Thyroid gland (tissue), 4 donors: ENCODE results near the gene GNMT. TPM values are rescaled to one million over a fixed set of nuclear protein-coding genes. Genes with fewer than 3 reads are reported as not detected.

Experiments used
- DNase-seq, 2 donors: peaks; one replicate each; pipeline ENCODE4 v3.0.0-alpha.2; 2019
- H3K27ac ChIP-seq, 3 donors: fragments of 200-600 bp; sonication (generic); 1 replicate in 2 of 3; 2 replicates in 1 of 3; pipeline ENCODE4 v1.5.1; 2016 to 2019; ENCODE audit warnings: mild to moderate bottlenecking in 1 of 3, moderate library complexity in 1 of 3
- H3K27me3 ChIP-seq: fragments of 200-600 bp; sonication (generic); one replicate; pipeline ENCODE4 v1.5.1; 2019
- H3K36me3 ChIP-seq, 2 donors: fragments of 200-600 bp; sonication (generic); one replicate each; pipeline ENCODE4 v1.5.1; 2016 to 2019
- H3K4me1 ChIP-seq, 2 donors: fragments of 200-600 bp; sonication (generic); one replicate each; pipeline ENCODE4 v1.5.1; 2017 to 2019
- H3K4me3 ChIP-seq, 3 donors: fragments of 200-600 bp; sonication (generic); replicated peaks in 1 of 3; 1 replicate in 2 of 3; 2 replicates in 1 of 3; pipeline ENCODE4 v1.5.1; 2016; ENCODE audit warnings: mild to moderate bottlenecking in 1 of 3
- H3K9me3 ChIP-seq: fragments of 200-600 bp; sonication (generic); one replicate; pipeline ENCODE4 v1.5.1; 2017
- POLR2A ChIP-seq, 2 donors: fragments of 450-650 bp; IDR thresholded peaks; one replicate each; pipeline ENCODE4 v1.6.1; 2017; ENCODE audit warnings: antibody characterized with exemption in 2 of 2, mild to moderate bottlenecking in 2 of 2, moderate library complexity in 1 of 2
- WGBS, 2 donors: methylation state at CpG; one replicate each; pipeline ENCODE4 v1.1.5; 2017; 5-methylcytosine and 5-hydroxymethylcytosine counted together
- intact Hi-C: fragments of 100-400 bp; cut with DNase I; formaldehyde crosslinking; loops from one replicate; pipeline ENCODE4 v1.15.1; 2023
- total RNA-seq, 4 donors: library from RNA; depleted of rRNA; stranded (reverse); fragments of >200 nt; gene quantifications; one replicate each; pipeline ENCODE4 v1.2.3, GENCODE V29; 2016
- TF ChIP-seq, protein P1 (sequence below), 6 experiments: fragments of 200-600 bp in 3 of 6; fragments of 450-650 bp in 3 of 6; sonication (generic) in 3 of 6; IDR thresholded peaks; one replicate each; pipeline ENCODE4 v1.5.1; 2016 to 2019; ENCODE audit warnings: antibody characterized with exemption in 6 of 6, mild to moderate bottlenecking in 2 of 6, inconsistent platforms in 1 of 6, moderate library complexity in 1 of 6

The GNMT gene
- total RNA-seq, 4 donors from 2014 or later: 0.98 to 7.5 (median 2.5) TPM

GRCh38 chr6:43011207-43011606 lies 50.7 kb downstream of the GNMT start:
- intact Hi-C loops: loop anchor here (10.0 kb wide), 1 partner anchor 106 kb away; no protein-coding TSS in a partner anchor
- no peaks in the 10 kb centered on the region for H3K27me3 ChIP-seq
- no peak for TF ChIP-seq POLR2A (IDR thresholded peaks at IDR 0.05)
- TF ChIP-seq, protein P1, sequence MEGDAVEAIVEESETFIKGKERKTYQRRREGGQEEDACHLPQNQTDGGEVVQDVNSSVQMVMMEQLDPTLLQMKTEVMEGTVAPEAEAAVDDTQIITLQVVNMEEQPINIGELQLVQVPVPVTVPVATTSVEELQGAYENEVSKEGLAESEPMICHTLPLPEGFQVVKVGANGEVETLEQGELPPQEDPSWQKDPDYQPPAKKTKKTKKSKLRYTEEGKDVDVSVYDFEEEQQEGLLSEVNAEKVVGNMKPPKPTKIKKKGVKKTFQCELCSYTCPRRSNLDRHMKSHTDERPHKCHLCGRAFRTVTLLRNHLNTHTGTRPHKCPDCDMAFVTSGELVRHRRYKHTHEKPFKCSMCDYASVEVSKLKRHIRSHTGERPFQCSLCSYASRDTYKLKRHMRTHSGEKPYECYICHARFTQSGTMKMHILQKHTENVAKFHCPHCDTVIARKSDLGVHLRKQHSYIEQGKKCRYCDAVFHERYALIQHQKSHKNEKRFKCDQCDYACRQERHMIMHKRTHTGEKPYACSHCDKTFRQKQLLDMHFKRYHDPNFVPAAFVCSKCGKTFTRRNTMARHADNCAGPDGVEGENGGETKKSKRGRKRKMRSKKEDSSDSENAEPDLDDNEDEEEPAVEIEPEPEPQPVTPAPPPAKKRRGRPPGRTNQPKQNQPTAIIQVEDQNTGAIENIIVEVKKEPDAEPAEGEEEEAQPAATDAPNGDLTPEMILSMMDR (IDR thresholded peaks at IDR 0.05): no peak
- H3K4me1 ChIP-seq: peaks cover 21 to 28% of the 10 kb centered on the region in 2 donors
- WGBS, 2 donors: 83 to 93% methylated on average over 6 of the region's 6 CpGs
- DNase-seq: no peak
- H3K9me3 ChIP-seq: no peaks in the 10 kb centered on the region
- no peak overlapping the region for H3K4me3 ChIP-seq
- H3K36me3 ChIP-seq: peaks cover 32 to 42% of the 10 kb centered on the region in 2 donors
- no peak overlapping the region for H3K27ac ChIP-seq

DNA sequence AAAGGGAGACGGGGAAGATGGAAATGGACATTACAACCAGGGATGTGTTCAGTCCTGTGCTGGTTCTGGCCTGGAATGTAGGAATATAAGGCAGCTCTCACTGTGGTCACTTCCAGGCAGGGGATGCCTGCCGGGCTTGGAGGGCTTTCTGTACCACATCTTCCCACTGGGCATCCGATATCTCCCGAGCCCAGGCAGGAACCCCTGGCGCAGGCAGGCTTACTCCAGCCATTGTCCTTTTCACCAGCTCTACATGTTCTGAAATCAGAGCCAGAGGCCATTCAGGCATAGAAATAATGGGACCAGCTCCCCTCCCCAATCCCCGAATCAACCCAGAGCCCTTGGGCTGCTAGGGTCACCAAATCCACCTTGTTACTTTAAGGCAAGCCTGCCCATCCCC lies 51.8 kb downstream of the GNMT start:
- 88 to 91% methylated on average over 6 of the region's 6 CpGs for WGBS, 2 donors
- H3K4me1 ChIP-seq: peaks cover 28 to 39% of the 10 kb centered on the region in 2 donors
- H3K4me3 ChIP-seq: no peak overlapping the region
- no peak overlapping the region for H3K27ac ChIP-seq
- no peaks in the 10 kb centered on the region for H3K9me3 ChIP-seq
- intact Hi-C loops: loop anchor here (10.0 kb wide), 1 partner anchor 108 kb away; no protein-coding TSS in a partner anchor
- no peak for TF ChIP-seq POLR2A (IDR thresholded peaks at IDR 0.05)
- TF ChIP-seq, protein P1 (IDR thresholded peaks at IDR 0.05): no peak
- peaks cover 26 to 33% of the 10 kb centered on the region in 2 donors for H3K36me3 ChIP-seq
- no peaks in the 10 kb centered on the region for H3K27me3 ChIP-seq
- DNase-seq: no peak

DNA sequence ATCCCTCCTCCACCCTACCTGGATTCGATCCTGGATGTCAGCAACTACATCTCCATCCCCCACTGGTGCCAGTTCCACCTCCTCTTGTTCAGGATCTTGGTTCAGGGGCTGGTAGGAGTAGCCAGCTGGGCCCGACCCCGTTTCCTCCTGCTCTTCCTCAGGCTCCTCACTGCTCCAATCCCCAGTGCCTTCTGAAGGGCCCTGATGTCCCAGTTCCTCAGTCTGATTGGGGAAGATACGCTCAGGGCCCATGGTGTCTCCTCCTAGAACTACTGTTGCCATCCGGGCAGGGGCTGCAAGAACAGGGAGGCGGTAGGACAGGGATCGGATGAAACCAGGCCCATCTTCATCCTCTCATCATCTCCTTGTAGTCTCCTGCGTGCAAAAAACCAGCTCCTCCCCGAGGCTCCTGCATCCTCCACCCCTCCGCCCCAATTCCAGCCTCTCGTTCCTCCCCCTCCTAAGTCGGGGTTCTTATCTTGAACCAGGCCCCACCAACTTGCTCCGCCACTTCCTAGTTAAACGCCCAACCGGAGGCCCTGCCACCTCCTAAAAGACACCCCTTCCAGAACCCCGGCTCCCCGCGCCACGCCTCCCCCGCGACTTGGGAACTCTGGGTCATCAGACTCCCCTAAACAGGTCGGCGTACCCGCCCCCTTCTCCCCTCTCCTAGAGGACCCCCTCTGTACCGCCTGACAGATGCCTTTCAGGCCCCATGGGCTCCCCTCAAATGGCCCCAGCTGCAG lies 52.7 kb downstream of the GNMT start:
- H3K27ac ChIP-seq: peak overlapping the region in 2 of 3 donors; percentile 67 to 69
- DNase-seq: no peak
- H3K4me1 ChIP-seq: peaks cover 28 to 39% of the 10 kb centered on the region in 2 donors
- H3K27me3 ChIP-seq: no peaks in the 10 kb centered on the region
- 2 to 4% methylated on average over 24 to 25 of the region's 25 CpGs for WGBS, 2 donors
- TF ChIP-seq, protein P1 (IDR thresholded peaks at IDR 0.05): no peak
- no peak for TF ChIP-seq POLR2A (IDR thresholded peaks at IDR 0.05)
- H3K36me3 ChIP-seq: peaks cover 22 to 27% of the 10 kb centered on the region in 2 donors
- H3K9me3 ChIP-seq: no peaks in the 10 kb centered on the region
- intact Hi-C loops: loop anchor here (10.0 kb wide), 1 partner anchor 108 kb away; no protein-coding TSS in a partner anchor
- H3K4me3 ChIP-seq: peak overlapping the region; percentile 41 to 73 (median 46)

Other genes with a start within 250 kb of the GNMT start
- gene PRPH2, start 238.2 kb upstream of the GNMT start, total RNA-seq: 10 to 100 TPM in 1 of 4 donors, 1 to 10 TPM in 2, under 1 TPM in 1; 0.59 to 11.4 (median 3.6) TPM
- gene TBCC, start 214.7 kb upstream of the GNMT start, total RNA-seq: 10 to 100 TPM; 37.2 to 48.9 (median 48.4) TPM
- gene BICRAL, start 178.7 kb upstream of the GNMT start, total RNA-seq: 10 to 100 TPM; 19.9 to 24.5 (median 23.6) TPM
- 100 to 1,000 TPM in 3 of 4 donors, 10 to 100 TPM in 1; 99.1 to 121 (median 103) TPM for gene RPL7L1, start 81.1 kb upstream of the GNMT start, total RNA-seq
- gene PTCRA, start 44.7 kb upstream of the GNMT start, total RNA-seq: not detected
- gene CNPY3, start 31.3 kb upstream of the GNMT start, total RNA-seq: 10 to 100 TPM; 33.2 to 60.0 (median 45.0) TPM
- 10 to 100 TPM; 23.7 to 39.9 (median 28.4) TPM for gene PEX6, start 18.4 kb downstream of the GNMT start, total RNA-seq
- 10 to 100 TPM; 22.8 to 47.0 (median 28.2) TPM for gene PPP2R5D, start 23.8 kb downstream of the GNMT start, total RNA-seq
- 10 to 100 TPM; 45.9 to 78.1 (median 61.7) TPM for gene MEA1, start 53.2 kb downstream of the GNMT start, total RNA-seq
- gene KLHDC3, start 53.5 kb downstream of the GNMT start, total RNA-seq: 100 to 1,000 TPM in 1 of 4 donors, 10 to 100 TPM in 3; 93.1 to 107 (median 97.7) TPM
- 10 to 100 TPM; 41.5 to 68.5 (median 56.7) TPM for gene RRP36, start 60.9 kb downstream of the GNMT start, total RNA-seq
- 10 to 100 TPM; 20.7 to 39.6 (median 28.6) TPM for gene CUL7, start 93.1 kb downstream of the GNMT start, total RNA-seq
- gene MRPL2, start 98.7 kb downstream of the GNMT start, total RNA-seq: 10 to 100 TPM; 12.9 to 31.9 (median 17.7) TPM
- 10 to 100 TPM; 23.4 to 41.0 (median 30.4) TPM for gene KLC4, start 98.9 kb downstream of the GNMT start, total RNA-seq
- 10 to 100 TPM; 43.8 to 58.9 (median 55.0) TPM for gene PTK7, start 115.6 kb downstream of the GNMT start, total RNA-seq
- gene SRF, start 210.5 kb downstream of the GNMT start, total RNA-seq: 10 to 100 TPM; 21.5 to 34.1 (median 22.6) TPM
- gene CUL9, start 221.4 kb downstream of the GNMT start, total RNA-seq: 10 to 100 TPM; 39.7 to 63.3 (median 59.0) TPM